ENCODE measurements around the gene MYH11. TPM values are rescaled to one million over a fixed set of nuclear protein-coding genes. Genes with fewer than 3 reads are reported as not detected.
"Not testable (repeated sequence)": the region's sequence is repeated elsewhere in the genome, so short reads cannot be mapped to it uniquely, and the experiment has no call there.

Gene MYH11
- total RNA-seq, 1 experiment from 2014 or later = not detected

- Mint-ChIP-seq H3K9me3 (ENCODE audit: unreplicated experiment) (no peaks in the 10 kb centered on the region), H3K27me3 (ENCODE audit: insufficient read depth, unreplicated experiment) (no peaks in the 10 kb centered on the region), H3K4me1 (ENCODE audit: low read depth, unreplicated experiment) (no peaks in the 10 kb centered on the region), H3K4me3 (ENCODE audit: unreplicated experiment) (no peak overlapping the region), H3K36me3 (ENCODE audit: insufficient read depth, unreplicated experiment) (peaks cover 14% of the 10 kb centered on the region), H3K27ac (ENCODE audit: unreplicated experiment) (no peak overlapping the region)
- H3K4me3 ChIP-seq (ENCODE audit: low read depth, low read length) = no peak overlapping the region
- H3K36me3 ChIP-seq (ENCODE audit: control insufficient read depth, insufficient read depth, low read length) = no peaks in the 10 kb centered on the region
- H3K9me3 ChIP-seq = no peaks in the 10 kb centered on the region
- POLR2A ChIA-PET = interaction anchor here (0.7 kb wide), 1 partner anchor 8 kb away, joined by 5 read pairs; no protein-coding TSS in a partner anchor
- no peaks in the 10 kb centered on the region; the same call in 1 of the 2 replicates for H3K27me3 ChIP-seq (replicated peaks; ENCODE audit: control insufficient read depth, insufficient read depth, low read length)
- intact Hi-C loops (cut with micrococcal nuclease; ENCODE audit: unreplicated experiment) = no loop called here
- CTCF ChIA-PET = no interaction called here
- TF ChIP-seq CTCF (IDR thresholded peaks at IDR 0.05; ENCODE audit: insufficient read depth in 1 of 2, low read depth in 1 of 2, low read length in 1 of 2, severe bottlenecking in 1 of 2, unreplicated experiment in 1 of 2) = no peak
- no peaks in the 10 kb centered on the region for H3K4me1 ChIP-seq
- DNase-seq = no peak
- no TSS peak for BruUV-seq (replicated peaks)
These were observed 127.7 kb downstream of the MYH11 start for GRCh38 chr16:15729152-15729551.

GRCh38 chr16:15727697-15728096, 129.1 kb downstream of the MYH11 start:
- intact Hi-C loops (cut with micrococcal nuclease; ENCODE audit: unreplicated experiment) = not testable (repeated sequence)

GRCh38 chr16:15726715-15727114, 130.1 kb downstream of the MYH11 start:
- ChIA-PET CTCF (no interaction called here), POLR2A (no interaction called here)
- Histone ChIP-seq H3K9me3 (no peaks in the 10 kb centered on the region), H3K27me3 (replicated peaks; ENCODE audit: control insufficient read depth, insufficient read depth, low read length) (no peaks in the 10 kb centered on the region), H3K4me1 (no peaks in the 10 kb centered on the region), H3K36me3 (ENCODE audit: control insufficient read depth, insufficient read depth, low read length) (no peaks in the 10 kb centered on the region), H3K4me3 (ENCODE audit: low read depth, low read length) (no peak overlapping the region)
- Mint-ChIP-seq H3K27ac (ENCODE audit: unreplicated experiment) (no peak overlapping the region), H3K4me1 (ENCODE audit: low read depth, unreplicated experiment) (no peaks in the 10 kb centered on the region), H3K9me3 (ENCODE audit: unreplicated experiment) (no peaks in the 10 kb centered on the region), H3K4me3 (ENCODE audit: unreplicated experiment) (no peak overlapping the region), H3K36me3 (ENCODE audit: insufficient read depth, unreplicated experiment) (peaks cover 14% of the 10 kb centered on the region), H3K27me3 (ENCODE audit: insufficient read depth, unreplicated experiment) (no peaks in the 10 kb centered on the region)
- no TSS peak for BruUV-seq (replicated peaks)
- no peak for DNase-seq
- intact Hi-C loops (cut with micrococcal nuclease; ENCODE audit: unreplicated experiment) = no loop called here
- TF ChIP-seq CTCF (IDR thresholded peaks at IDR 0.05; ENCODE audit: insufficient read depth in 1 of 2, low read depth in 1 of 2, low read length in 1 of 2, severe bottlenecking in 1 of 2, unreplicated experiment in 1 of 2) = no peak

More at GRCh38 chr16:15727697-15728096, 129.1 kb downstream of the MYH11 start:
- H3K4me1 ChIP-seq; DNase-seq; H3K36me3 ChIP-seq (ENCODE audit: control insufficient read depth, insufficient read depth, low read length); H3K27me3 ChIP-seq (replicated peaks; ENCODE audit: control insufficient read depth, insufficient read depth, low read length); POLR2A ChIA-PET; H3K27me3 Mint-ChIP-seq (ENCODE audit: insufficient read depth, unreplicated experiment); H3K27ac Mint-ChIP-seq (ENCODE audit: unreplicated experiment); H3K4me3 ChIP-seq (ENCODE audit: low read depth, low read length); H3K4me3 Mint-ChIP-seq (ENCODE audit: unreplicated experiment); CTCF ChIA-PET; H3K9me3 ChIP-seq; BruUV-seq (replicated peaks); H3K9me3 Mint-ChIP-seq (ENCODE audit: unreplicated experiment); H3K4me1 Mint-ChIP-seq (ENCODE audit: low read depth, unreplicated experiment): not testable (repeated sequence)
- peaks cover 14% of the 10 kb centered on the region for H3K36me3 Mint-ChIP-seq (ENCODE audit: insufficient read depth, unreplicated experiment)

All from Caco-2 (cell line).